H7 (cell line): Measurements from ENCODE around the gene FAM163A. TPM values are rescaled to one million over a fixed set of nuclear protein-coding genes. Genes with fewer than 3 reads are reported as not detected.

Experiments
- DNase-seq: peaks from one replicate; pipeline ENCODE4 v3.0.0; 2012
- H3K27me3 ChIP-seq: 2 replicates; pipeline ENCODE4 v1.6.0; 2011; ENCODE audit warnings: mild to moderate bottlenecking, low read length; ENCODE audit not compliant: control insufficient read depth, insufficient read depth
- H3K36me3 ChIP-seq: replicated peaks from 2 replicates; pipeline ENCODE4 v1.5.1; 2011; ENCODE audit warnings: low read length; ENCODE audit not compliant: control insufficient read depth, insufficient read depth
- H3K4me3 ChIP-seq: 2 replicates; pipeline ENCODE4 v1.5.1; 2011; ENCODE audit warnings: low read depth, mild to moderate bottlenecking, control low read depth, low read length, moderate library complexity; ENCODE audit not compliant: insufficient read depth
- total RNA-seq: library from RNA; depleted of rRNA; stranded (reverse); fragments of >200 nt; shearing (Covaris generic); gene quantifications from 2 replicates; pipeline ENCODE4 v1.2.3, GENCODE V29; 2014

The FAM163A gene
- total RNA-seq, 1 experiment from 2014 or later = 0.10 TPM

GRCh38 chr1:179743679-179744400 is 749 bp downstream of the FAM163A start:
- Histone ChIP-seq H3K36me3 (no peaks in the 10 kb centered on the region), H3K27me3 (peaks cover 83% of the 10 kb centered on the region), H3K4me3 (peak overlapping the region; percentile 50)
- peak; percentile 78 for DNase-seq

- H3K4me3 ChIP-seq = peak overlapping the region; percentile 50
Observed at GRCh38 chr1:179744401-179745130, 1.5 kb downstream of the FAM163A start.

GRCh38 chr1:179745131-179745611 is 2.1 kb downstream of the FAM163A start:
- Histone ChIP-seq H3K27me3 (peaks cover 78% of the 10 kb centered on the region), H3K4me3 (no peak overlapping the region), H3K36me3 (no peaks in the 10 kb centered on the region)
- DNase-seq = peak; percentile 55

More at GRCh38 chr1:179744401-179745130, 1.5 kb downstream of the FAM163A start:
- Histone ChIP-seq H3K36me3 (no peaks in the 10 kb centered on the region), H3K27me3 (peaks cover 82% of the 10 kb centered on the region)
- peak; percentile 50 for DNase-seq

- Histone ChIP-seq H3K36me3 (no peaks in the 10 kb centered on the region), H3K27me3 (peaks cover 73% of the 10 kb centered on the region), H3K4me3 (no peak overlapping the region)
- DNase-seq = no peak
Observed at GRCh38 chr1:179745743-179746142, 2.7 kb downstream of the FAM163A start.

GRCh38 chr1:179747611-179748010 is 4.5 kb downstream of the FAM163A start:
- Histone ChIP-seq H3K36me3 (no peaks in the 10 kb centered on the region), H3K4me3 (no peak overlapping the region), H3K27me3 (peaks cover 55% of the 10 kb centered on the region)
- no peak for DNase-seq

- DNase-seq = no peak
- Histone ChIP-seq H3K4me3 (no peak overlapping the region), H3K27me3 (peaks cover 43% of the 10 kb centered on the region), H3K36me3 (no peaks in the 10 kb centered on the region)
Observed at GRCh38 chr1:179748772-179749171, 5.7 kb downstream of the FAM163A start.

- Histone ChIP-seq H3K4me3 (no peak overlapping the region), H3K36me3 (no peaks in the 10 kb centered on the region), H3K27me3 (peaks cover 24% of the 10 kb centered on the region)
- DNase-seq = no peak
Observed at GRCh38 chr1:179750630-179751029, 7.5 kb downstream of the FAM163A start.

- no peak for DNase-seq
- no peaks in the 10 kb centered on the region for H3K36me3 ChIP-seq
- peaks cover under 1% of the 10 kb centered on the region for H3K27me3 ChIP-seq
- no peak overlapping the region for H3K4me3 ChIP-seq
Observed at GRCh38 chr1:179753061-179753460, 10.0 kb downstream of the FAM163A start.

- DNase-seq = no peak
- no peaks in the 10 kb centered on the region; the same call in 1 of the 2 replicates for H3K27me3 ChIP-seq
- H3K4me3 ChIP-seq = no peak overlapping the region
- H3K36me3 ChIP-seq = no peaks in the 10 kb centered on the region
Observed at GRCh38 chr1:179754041-179754624, 11.0 kb downstream of the FAM163A start.

GRCh38 chr1:179757933-179758332 is 14.8 kb downstream of the FAM163A start:
- Histone ChIP-seq H3K27me3 (peaks cover 2% of the 10 kb centered on the region; the same call in 1 of the 2 replicates), H3K36me3 (no peaks in the 10 kb centered on the region), H3K4me3 (no peak overlapping the region)
- no peak for DNase-seq

- H3K36me3 ChIP-seq = no peaks in the 10 kb centered on the region
- H3K4me3 ChIP-seq = no peak overlapping the region
- H3K27me3 ChIP-seq = peaks cover 2% of the 10 kb centered on the region; the same call in 1 of the 2 replicates
- DNase-seq = no peak
Observed at GRCh38 chr1:179760521-179760920, 17.4 kb downstream of the FAM163A start.

GRCh38 chr1:179761296-179761695 is 18.2 kb downstream of the FAM163A start:
- no peak for DNase-seq
- H3K27me3 ChIP-seq = peaks cover 2% of the 10 kb centered on the region; the same call in 1 of the 2 replicates
- H3K4me3 ChIP-seq = no peak overlapping the region
- H3K36me3 ChIP-seq = no peaks in the 10 kb centered on the region

GRCh38 chr1:179761846-179762640 is 19.0 kb downstream of the FAM163A start:
- Histone ChIP-seq H3K4me3 (no peak overlapping the region), H3K36me3 (no peaks in the 10 kb centered on the region), H3K27me3 (peaks cover 2% of the 10 kb centered on the region; the same call in 1 of the 2 replicates)
- DNase-seq = no peak

GRCh38 chr1:179767177-179767581 is 24.1 kb downstream of the FAM163A start:
- no peak overlapping the region for H3K4me3 ChIP-seq
- no peaks in the 10 kb centered on the region for H3K36me3 ChIP-seq
- no peaks in the 10 kb centered on the region for H3K27me3 ChIP-seq
- no peak for DNase-seq
